B cell (primary cell): ENCODE data around the gene PARP15. TPM values are rescaled to one million over a fixed set of nuclear protein-coding genes. Genes with fewer than 3 reads are reported as not detected.

Experiments
- ATAC-seq: fragments of 200-7000 bp; cut with Tn5 transposase; one replicate; pipeline ENCODE4 v1.10.0; 2021; ENCODE audit warnings: low read depth, mild to moderate bottlenecking, moderate number of reproducible peaks, moderate library complexity
- CTCF ChIA-PET: fragments of 350-600 bp; sonication (Branson Sonifier 250); formaldehyde crosslinking; loops from one replicate; lab custom pipeline; 2021; ENCODE audit warnings: antibody characterized with exemption, inconsistent platforms; lab: Charles Lee
- POLR2A ChIA-PET: fragments of 350-600 bp; sonication (Branson Sonifier 250); formaldehyde crosslinking; loops from one replicate; lab custom pipeline; 2021; ENCODE audit warnings: antibody characterized with exemption; lab: Charles Lee
- DNase-seq: peaks from one replicate; pipeline ENCODE4 v3.0.0; 2013
- H2AFZ ChIP-seq: 2 replicates; pipeline ENCODE4 v1.6.1; 2012; ENCODE audit warnings: mild to moderate bottlenecking, low read depth, low read length; ENCODE audit not compliant: insufficient read depth, poor library complexity, severe bottlenecking
- H3K27ac ChIP-seq, 2 donors: 1 replicate in 1 of 2; 2 replicates in 1 of 2; pipeline ENCODE4 v1.5.1; 2012 to 2013; ENCODE audit warnings: low read length in 2 of 2, mild to moderate bottlenecking in 2 of 2, moderate library complexity in 1 of 2
- H3K27me3 ChIP-seq, 4 experiments: fragments of 200-600 bp in 1 of 4; sonication (generic) in 1 of 4; replicated peaks in 1 of 4; 1 replicate in 2 of 4; 2 replicates in 2 of 4; pipeline versions ENCODE4 v1.6.1 to v1.7.0; 2013 to 2016; ENCODE audit warnings: low read length in 3 of 4, mild to moderate bottlenecking in 2 of 4, mixed read lengths in 1 of 4, moderate library complexity in 1 of 4; ENCODE audit not compliant: insufficient read depth in 4 of 4, control insufficient read depth in 3 of 4; ENCODE audit errors: control extremely low read depth in 1 of 4
- H3K36me3 ChIP-seq, 2 experiments: replicated peaks in 1 of 2; 1 replicate in 1 of 2; 2 replicates in 1 of 2; pipeline versions ENCODE4 v1.6.1 to v1.7.1; 2013; ENCODE audit warnings: low read length in 1 of 2; ENCODE audit not compliant: insufficient read depth in 2 of 2, control insufficient read depth in 1 of 2; ENCODE audit errors: control extremely low read depth in 1 of 2, extremely low read depth in 1 of 2
- H3K4me1 ChIP-seq, 2 donors: fragments of 200-600 bp in 1 of 2; sonication (generic) in 1 of 2; 1 replicate in 1 of 2; 2 replicates in 1 of 2; pipeline versions ENCODE4 v1.5.1 to v1.6.1; 2013 to 2017; ENCODE audit warnings: low read length in 2 of 2; ENCODE audit not compliant: control insufficient read depth in 2 of 2, insufficient read depth in 2 of 2
- H3K4me2 ChIP-seq: replicated peaks from 2 replicates; pipeline ENCODE3; 2012; ENCODE audit warnings: mild to moderate bottlenecking, low read depth, low read length; ENCODE audit not compliant: poor library complexity, severe bottlenecking
- H3K4me3 ChIP-seq, 5 experiments: fragments of 200-600 bp in 1 of 5; sonication (generic) in 1 of 5; 1 replicate in 3 of 5; 2 replicates in 2 of 5; pipeline versions ENCODE4 v1.5.1 to v1.7.0; 2011 to 2016; ENCODE audit warnings: low read length in 4 of 5, mild to moderate bottlenecking in 4 of 5, low read depth in 2 of 5, control low read depth in 1 of 5, moderate library complexity in 1 of 5; ENCODE audit not compliant: insufficient read depth in 1 of 5; ENCODE audit errors: control extremely low read depth in 1 of 5, extremely low read depth in 1 of 5
- H3K79me2 ChIP-seq: fragments of 200-600 bp; sonication (generic); one replicate; pipeline ENCODE4 v1.6.0; 2016; ENCODE audit warnings: low read length; ENCODE audit not compliant: control insufficient read depth, insufficient read depth
- H3K9ac ChIP-seq: fragments of 200-600 bp; sonication (generic); 2 replicates; pipeline ENCODE4 v1.6.1; 2017; ENCODE audit warnings: mild to moderate bottlenecking, low read length, moderate library complexity
- H3K9me3 ChIP-seq, 3 donors: one replicate each; pipeline versions ENCODE4 v1.6.1 to v1.7.1; 2013; ENCODE audit warnings: low read length in 2 of 3; ENCODE audit not compliant: control insufficient read depth in 2 of 3, insufficient read depth in 1 of 3; ENCODE audit errors: control extremely low read depth in 1 of 3
- H4K20me1 ChIP-seq: 2 replicates; pipeline ENCODE4 v1.6.0; 2012; ENCODE audit warnings: mild to moderate bottlenecking, low read length; ENCODE audit not compliant: insufficient read depth, control insufficient read depth, poor library complexity, severe bottlenecking
- H3K27ac Mint-ChIP-seq: one replicate; pipeline ENCODE4 v1.8.0; 2021; ENCODE audit warnings: mixed read lengths
- H3K27me3 Mint-ChIP-seq: one replicate; pipeline ENCODE4 v1.8.0; 2021; ENCODE audit warnings: mixed read lengths
- H3K4me1 Mint-ChIP-seq: one replicate; pipeline ENCODE4 v1.8.0; 2021; ENCODE audit warnings: mixed read lengths
- H3K4me3 Mint-ChIP-seq: one replicate; pipeline ENCODE4 v1.8.0; 2021; ENCODE audit warnings: mixed read lengths
- H3K9me3 Mint-ChIP-seq: one replicate; pipeline ENCODE4 v1.8.0; 2022; ENCODE audit warnings: mixed read lengths; ENCODE audit not compliant: insufficient read depth
- EZH2 ChIP-seq: IDR thresholded peaks from 2 replicates; pipeline ENCODE4 v1.6.1; 2012; ENCODE audit warnings: borderline replicate concordance, low read depth, mild to moderate bottlenecking, moderate library complexity, low read length; ENCODE audit not compliant: insufficient read depth, poor library complexity, severe bottlenecking
- WGBS: methylation state at CpG from one replicate; pipeline ENCODE4 v1.1.5; 2013; ENCODE audit warnings: missing lambda C conversion rate; ENCODE audit not compliant: insufficient coverage; 5-methylcytosine and 5-hydroxymethylcytosine counted together
- intact Hi-C: fragments of 100-400 bp; cut with micrococcal nuclease; formaldehyde crosslinking; loops from one replicate; pipeline ENCODE4 v1.10.0; 2022
- polyA plus RNA-seq: library from polyadenylated mRNA; depleted of rRNA; stranded (reverse); fragments of >200 nt; gene quantifications from 2 replicates; pipeline ENCODE4 v1.2.3, GENCODE V29; 2012
- total RNA-seq, 2 donors: library from RNA; stranded (reverse); fragments of 120-200 nt in 1 of 2; gene quantifications; 1 replicate in 1 of 2; 2 replicates in 1 of 2; pipeline versions ENCODE4 v1.2.3 to v1.2.4, GENCODE V29; 2013 to 2022
- TF ChIP-seq, protein P1 (sequence below): fragments of 200-600 bp; IDR thresholded peaks from one replicate; pipeline ENCODE4 v1.8.0; 2022; ENCODE audit warnings: antibody characterized with exemption, mild to moderate bottlenecking

Gene PARP15
- total and polyA plus RNA-seq, 2 donors (not counting 1 experiment from before 2014, with no cell fraction given) = 172 to 307 TPM

GRCh38 chr3:122679882-122680474 is 102.5 kb downstream of the PARP15 start:
- peak overlapping the region; percentile 92 for H3K27ac Mint-ChIP-seq
- peak overlapping the region; percentile 73 for H2AFZ ChIP-seq
- peak overlapping the region; percentile 89 for H3K4me2 ChIP-seq
- H3K79me2 ChIP-seq = peaks cover 54% of the 10 kb centered on the region
- H3K4me1 Mint-ChIP-seq = peaks cover 62% of the 10 kb centered on the region
- no peaks in the 10 kb centered on the region for H3K9me3 Mint-ChIP-seq
- H3K4me1 ChIP-seq = peaks cover 52 to 56% of the 10 kb centered on the region in 2 donors
- peaks cover 7 to 10% of the 10 kb centered on the region in 2 experiments for H3K36me3 ChIP-seq
- peak overlapping the region; percentile 97 to 98 for H3K27ac ChIP-seq
- intact Hi-C loops = loop anchor here (1.0 to 5.0 kb wide), 13 partner anchors 9 to 1133 kb away; partner anchors contain the start of genes DTX3L, HSPBAP1, PARP9 and WDR5B
- no peaks in the 10 kb centered on the region for H4K20me1 ChIP-seq
- H3K27me3 Mint-ChIP-seq = no peaks in the 10 kb centered on the region
- H3K9ac ChIP-seq = peak overlapping the region; percentile 96
- ChIA-PET CTCF (interaction anchor here (0.7 to 11.0 kb wide), 35 partner anchors 9 to 1133 kb away, joined by 3 to 293 read pairs (median 6); partner anchors contain the start of genes DTX3L, HSPBAP1, KPNA1 and PARP15), POLR2A (interaction anchor here (0.7 to 3.6 kb wide), 13 partner anchors 9 to 264 kb away, joined by 3 to 27 read pairs (median 5); partner anchors contain the start of genes DTX3L, HSPBAP1, KPNA1 and PARP15)
- H3K9me3 ChIP-seq = no peaks in the 10 kb centered on the region
- H3K4me3 ChIP-seq = peak overlapping the region; percentile 45 to 96 (median 84)
- ATAC-seq (peak; percentile 2), DNase-seq (no peak)
- 33% methylated on average over 5 of the region's 10 CpGs for WGBS
- TF ChIP-seq EZH2 = no peak
- TF ChIP-seq, protein P1, sequence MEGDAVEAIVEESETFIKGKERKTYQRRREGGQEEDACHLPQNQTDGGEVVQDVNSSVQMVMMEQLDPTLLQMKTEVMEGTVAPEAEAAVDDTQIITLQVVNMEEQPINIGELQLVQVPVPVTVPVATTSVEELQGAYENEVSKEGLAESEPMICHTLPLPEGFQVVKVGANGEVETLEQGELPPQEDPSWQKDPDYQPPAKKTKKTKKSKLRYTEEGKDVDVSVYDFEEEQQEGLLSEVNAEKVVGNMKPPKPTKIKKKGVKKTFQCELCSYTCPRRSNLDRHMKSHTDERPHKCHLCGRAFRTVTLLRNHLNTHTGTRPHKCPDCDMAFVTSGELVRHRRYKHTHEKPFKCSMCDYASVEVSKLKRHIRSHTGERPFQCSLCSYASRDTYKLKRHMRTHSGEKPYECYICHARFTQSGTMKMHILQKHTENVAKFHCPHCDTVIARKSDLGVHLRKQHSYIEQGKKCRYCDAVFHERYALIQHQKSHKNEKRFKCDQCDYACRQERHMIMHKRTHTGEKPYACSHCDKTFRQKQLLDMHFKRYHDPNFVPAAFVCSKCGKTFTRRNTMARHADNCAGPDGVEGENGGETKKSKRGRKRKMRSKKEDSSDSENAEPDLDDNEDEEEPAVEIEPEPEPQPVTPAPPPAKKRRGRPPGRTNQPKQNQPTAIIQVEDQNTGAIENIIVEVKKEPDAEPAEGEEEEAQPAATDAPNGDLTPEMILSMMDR = no peak
- H3K4me3 Mint-ChIP-seq = peak overlapping the region; percentile 90
- H3K27me3 ChIP-seq = no peaks in the 10 kb centered on the region
